Activated CD8-positive, alpha-beta T cell treated with anti-CD3 and anti-CD28 coated beads for 36 hours (primary cell): ENCODE data around the gene TMPRSS9. TPM values are rescaled to one million over a fixed set of nuclear protein-coding genes. Genes with fewer than 3 reads are reported as not detected.
A peak's percentile ranks its signal among the peaks of the same experiment; 100 is the strongest.

Experiments used
- ATAC-seq: fragments of 200-7000 bp; cut with Tn5 transposase; one replicate; pipeline ENCODE4 v1.10.0; 2021; ENCODE audit warnings: mild to moderate bottlenecking, moderate library complexity
- CTCF ChIA-PET: fragments of 350-600 bp; sonication (Branson Sonifier 250); formaldehyde crosslinking; loops from one replicate; lab custom pipeline; 2021; ENCODE audit warnings: antibody characterized with exemption; lab: Charles Lee
- POLR2A ChIA-PET: fragments of 350-600 bp; sonication (Branson Sonifier 250); formaldehyde crosslinking; loops from one replicate; lab custom pipeline; 2021; ENCODE audit warnings: antibody characterized with exemption; lab: Charles Lee
- DNase-seq: peaks from one replicate; pipeline ENCODE4 v3.0.0-alpha.2; 2020
- H3K27ac Mint-ChIP-seq: one replicate; pipeline ENCODE4 v1.8.0; 2021; ENCODE audit warnings: mild to moderate bottlenecking, mixed read lengths
- H3K27me3 Mint-ChIP-seq: one replicate; pipeline ENCODE4 v1.8.0; 2021; ENCODE audit warnings: mixed read lengths
- H3K36me3 Mint-ChIP-seq: one replicate; pipeline ENCODE4 v1.8.0; 2021; ENCODE audit warnings: low read depth, mixed read lengths
- H3K4me1 Mint-ChIP-seq: one replicate; pipeline ENCODE4 v1.8.0; 2021; ENCODE audit warnings: low read depth, mixed read lengths
- H3K4me3 Mint-ChIP-seq: one replicate; pipeline ENCODE4 v1.8.0; 2021; ENCODE audit warnings: mild to moderate bottlenecking, moderate library complexity, mixed read lengths
- H3K9me3 Mint-ChIP-seq: one replicate; pipeline ENCODE4 v1.8.0; 2021; ENCODE audit warnings: mixed read lengths
- CTCF ChIP-seq: fragments of 200-600 bp; IDR thresholded peaks from one replicate; pipeline ENCODE4 v1.8.0; 2022; ENCODE audit warnings: antibody characterized with exemption, mild to moderate bottlenecking
- intact Hi-C: fragments of 100-400 bp; cut with micrococcal nuclease; formaldehyde crosslinking; loops from one replicate; pipeline ENCODE4 v1.10.0; 2022
- total RNA-seq, 2 experiments: library from RNA; stranded (reverse); gene quantifications; one replicate each; pipeline ENCODE4 v1.2.3, GENCODE V29; 2021

Gene TMPRSS9
- total RNA-seq, 2 experiments from 2014 or later, result not detected

- TF ChIP-seq CTCF, result no peak
- Mint-ChIP-seq H3K27ac (peak overlapping the region; percentile 69), H3K4me3 (no peak overlapping the region), H3K4me1 (peaks cover 47% of the 10 kb centered on the region), H3K27me3 (no peaks in the 10 kb centered on the region), H3K9me3 (peaks cover 9% of the 10 kb centered on the region), H3K36me3 (peaks cover 11% of the 10 kb centered on the region)
- intact Hi-C loops, result no loop called here
- ChIA-PET POLR2A (no interaction called here), CTCF (no interaction called here)
- DNase-seq (no peak), ATAC-seq (no peak)
These were observed 26.3 kb upstream of the TMPRSS9 start for GRCh38 chr19:2333807-2334211.

GRCh38 chr19:2334426-2334825 lies 25.6 kb upstream of the TMPRSS9 start:
- Mint-ChIP-seq H3K9me3 (peaks cover 9% of the 10 kb centered on the region), H3K4me3 (no peak overlapping the region), H3K4me1 (peaks cover 45% of the 10 kb centered on the region), H3K27me3 (no peaks in the 10 kb centered on the region), H3K27ac (no peak overlapping the region), H3K36me3 (peaks cover 11% of the 10 kb centered on the region)
- POLR2A ChIA-PET, result no interaction called here
- no peak for DNase-seq
- TF ChIP-seq CTCF, result no peak
- ATAC-seq, result no peak
- CTCF ChIA-PET, result no interaction called here
- intact Hi-C loops, result no loop called here

GRCh38 chr19:2334986-2335846 lies 24.8 kb upstream of the TMPRSS9 start:
- no peaks in the 10 kb centered on the region for H3K27me3 Mint-ChIP-seq
- DNase-seq (peak; percentile 49), ATAC-seq (no peak)
- H3K9me3 Mint-ChIP-seq, result peaks cover 9% of the 10 kb centered on the region
- peaks cover 38% of the 10 kb centered on the region for H3K4me1 Mint-ChIP-seq
- intact Hi-C loops, result no loop called here
- no peak overlapping the region for H3K27ac Mint-ChIP-seq
- no peak overlapping the region for H3K4me3 Mint-ChIP-seq
- ChIA-PET CTCF (no interaction called here), POLR2A (no interaction called here)
- no peak for TF ChIP-seq CTCF
- peaks cover 11% of the 10 kb centered on the region for H3K36me3 Mint-ChIP-seq

- no peak overlapping the region for H3K27ac Mint-ChIP-seq
- peaks cover 10% of the 10 kb centered on the region for H3K36me3 Mint-ChIP-seq
- H3K9me3 Mint-ChIP-seq, result peaks cover 9% of the 10 kb centered on the region
- no peak overlapping the region for H3K4me3 Mint-ChIP-seq
- no peak for ATAC-seq
- TF ChIP-seq CTCF, result no peak
- CTCF ChIA-PET, result no interaction called here
- no peak for DNase-seq
- intact Hi-C loops, result no loop called here
- no peaks in the 10 kb centered on the region for H3K27me3 Mint-ChIP-seq
- peaks cover 32% of the 10 kb centered on the region for H3K4me1 Mint-ChIP-seq
- POLR2A ChIA-PET, result no interaction called here
These were observed 24.2 kb upstream of the TMPRSS9 start for GRCh38 chr19:2335848-2336247.

- Mint-ChIP-seq H3K27ac (no peak overlapping the region), H3K27me3 (no peaks in the 10 kb centered on the region)
- CTCF ChIA-PET, result no interaction called here
These were observed 23.3 kb upstream of the TMPRSS9 start for GRCh38 chr19:2336528-2337328.

More at GRCh38 chr19:2336528-2337328, 23.3 kb upstream of the TMPRSS9 start:
- H3K4me3 Mint-ChIP-seq, result no peak overlapping the region
- no peak for ATAC-seq
- no peak for TF ChIP-seq CTCF
- peaks cover 10% of the 10 kb centered on the region for H3K36me3 Mint-ChIP-seq
- DNase-seq, result no peak
- POLR2A ChIA-PET, result no interaction called here
- H3K4me1 Mint-ChIP-seq, result peaks cover 23% of the 10 kb centered on the region
- intact Hi-C loops, result no loop called here
- H3K9me3 Mint-ChIP-seq, result peaks cover 9% of the 10 kb centered on the region
